IPS DF 6.9 (cell line): ENCODE data around the gene ICE1.

Experiments used
- DNase-seq: peaks from one replicate; pipeline ENCODE4 v3.0.0-alpha.2; 2013; ENCODE audit warnings: low read depth, low spot score
- H3K27ac ChIP-seq: one replicate; pipeline ENCODE4 v1.5.1; 2013; ENCODE audit warnings: low read length, control low read depth
- H3K27me3 ChIP-seq: 2 replicates; pipeline ENCODE4 v1.6.1; 2013; ENCODE audit warnings: mild to moderate bottlenecking, low read length; ENCODE audit not compliant: control insufficient read depth, insufficient read depth
- H3K36me3 ChIP-seq: 2 replicates; pipeline ENCODE4 v1.6.1; 2013; ENCODE audit warnings: low read length; ENCODE audit not compliant: control insufficient read depth, insufficient read depth
- H3K4me1 ChIP-seq: 2 replicates; pipeline ENCODE4 v1.6.1; 2013; ENCODE audit warnings: low read length; ENCODE audit not compliant: control insufficient read depth, insufficient read depth
- H3K4me3 ChIP-seq: 2 replicates; pipeline ENCODE4 v1.5.1; 2013; ENCODE audit warnings: mild to moderate bottlenecking, low read length
- H3K9me3 ChIP-seq: 2 replicates; pipeline ENCODE4 v1.6.1; 2013; ENCODE audit warnings: low read length, inconsistent platforms; ENCODE audit not compliant: control insufficient read depth, insufficient read depth
- WGBS: extraction: QIAGEN DNeasy Blood & Tissue Kit; methylation state at CpG from one replicate; pipeline ENCODE4 v1.1.7; 2013; ENCODE audit warnings: mixed read lengths, missing lambda C conversion rate; ENCODE audit not compliant: insufficient read length, insufficient coverage; 5-methylcytosine and 5-hydroxymethylcytosine counted together

Gene ICE1, protein sequence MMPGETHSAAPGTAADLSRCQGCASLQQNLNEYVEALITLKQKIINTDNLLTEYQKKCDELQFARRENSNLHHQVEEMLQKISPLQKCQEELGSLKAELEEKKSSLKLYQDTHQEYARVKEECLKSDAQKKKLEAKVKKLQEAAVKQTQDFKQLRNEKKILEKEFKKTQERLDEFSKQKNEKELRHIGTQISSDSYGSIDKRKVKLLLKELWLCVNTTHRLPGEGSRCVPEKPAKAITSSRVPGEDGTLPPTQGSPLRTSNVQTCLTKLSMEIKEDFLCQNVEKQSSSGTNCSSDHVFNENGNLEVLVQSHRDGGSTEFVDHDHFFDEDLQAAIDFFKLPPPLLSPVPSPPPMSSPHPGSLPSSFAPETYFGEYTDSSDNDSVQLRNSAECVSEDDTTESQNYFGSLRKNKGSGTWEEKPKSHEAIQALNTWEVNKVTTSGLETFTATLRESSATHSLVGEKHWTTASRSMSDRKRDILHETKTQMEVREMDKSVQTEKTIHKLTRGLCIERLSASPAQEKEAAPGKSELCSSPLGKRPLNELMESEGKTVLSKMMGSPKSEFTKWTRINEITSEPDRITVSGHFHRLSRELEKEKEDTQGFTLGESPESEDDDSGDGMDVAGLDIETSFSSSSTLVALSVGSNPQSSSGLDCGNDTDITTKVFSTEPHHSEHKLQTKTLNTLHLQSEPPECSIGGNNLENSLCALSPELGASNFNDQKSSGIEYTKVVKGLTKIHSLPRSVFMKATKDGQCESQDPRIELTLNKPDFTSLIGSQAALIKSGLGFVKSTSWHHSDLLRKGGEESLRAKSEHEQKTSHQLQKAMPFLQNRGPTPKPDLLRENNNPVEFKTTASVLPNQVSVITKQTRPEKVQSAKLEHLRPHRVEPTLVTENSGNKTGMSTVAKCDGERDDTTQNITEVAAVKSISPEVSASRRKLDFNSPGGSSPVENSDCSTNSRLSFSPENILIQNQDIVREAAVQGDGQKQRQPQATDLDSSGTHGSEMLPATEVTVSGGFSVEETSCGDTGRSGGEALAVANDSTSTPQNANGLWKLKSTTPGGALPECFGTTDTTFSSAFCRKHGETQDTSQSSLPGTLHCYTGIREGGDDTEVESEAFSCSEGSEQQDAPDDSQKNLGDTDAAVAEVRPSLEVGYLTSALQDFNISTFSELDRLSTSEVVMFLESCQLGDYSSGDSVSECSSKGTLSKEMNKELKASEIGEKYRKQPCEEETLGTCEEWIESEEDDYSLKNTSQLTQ (N-terminal part only)

GRCh38 chr5:5421961-5422818, at the start of gene ICE1:
Gene ICE1, plus strand, starts transcription at chr5:5422677. Its CDS starts 239 bp downstream, at chr5:5422916.
- Histone ChIP-seq H3K27ac (no peak within 1 kb of the TSS), H3K9me3 (no peaks in the 10 kb centered on the region), H3K27me3 (no peaks in the 10 kb centered on the region), H3K36me3 (no peaks in the 10 kb centered on the region), H3K4me3 (peak within 1 kb of the TSS; percentile 75), H3K4me1 (peaks cover 3% of the 10 kb centered on the region)
- no CpG with 5 or more reads among the region's 71 CpGs for WGBS
- peak; percentile 93 for DNase-seq

DNA sequence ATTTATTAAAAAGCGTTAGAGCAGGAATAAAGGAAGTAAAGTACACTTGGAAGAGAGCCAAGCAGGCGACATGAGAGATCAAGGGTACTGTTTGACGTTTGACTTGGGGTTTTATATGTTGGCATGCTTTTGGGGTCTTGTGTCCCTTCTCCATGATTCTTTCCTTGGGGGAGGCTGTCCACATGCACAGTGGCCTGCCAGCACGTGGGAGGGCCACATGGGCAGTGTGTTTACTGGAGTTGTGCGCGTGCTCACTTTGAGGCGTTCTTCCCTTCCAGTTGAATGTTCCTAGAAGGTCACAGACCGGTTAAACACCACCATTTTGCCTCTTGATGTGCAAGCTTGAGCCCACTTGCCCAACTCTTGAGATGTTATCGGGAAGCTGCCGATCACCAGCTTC, 49.5 kb upstream of the ICE1 start:
- Histone ChIP-seq H3K27ac (no peak overlapping the region), H3K4me3 (no peak overlapping the region), H3K36me3 (no peaks in the 10 kb centered on the region), H3K27me3 (no peaks in the 10 kb centered on the region), H3K4me1 (no peaks in the 10 kb centered on the region), H3K9me3 (no peaks in the 10 kb centered on the region)
- no peak for DNase-seq
- WGBS = no CpG with 5 or more reads among the region's 10 CpGs

DNA sequence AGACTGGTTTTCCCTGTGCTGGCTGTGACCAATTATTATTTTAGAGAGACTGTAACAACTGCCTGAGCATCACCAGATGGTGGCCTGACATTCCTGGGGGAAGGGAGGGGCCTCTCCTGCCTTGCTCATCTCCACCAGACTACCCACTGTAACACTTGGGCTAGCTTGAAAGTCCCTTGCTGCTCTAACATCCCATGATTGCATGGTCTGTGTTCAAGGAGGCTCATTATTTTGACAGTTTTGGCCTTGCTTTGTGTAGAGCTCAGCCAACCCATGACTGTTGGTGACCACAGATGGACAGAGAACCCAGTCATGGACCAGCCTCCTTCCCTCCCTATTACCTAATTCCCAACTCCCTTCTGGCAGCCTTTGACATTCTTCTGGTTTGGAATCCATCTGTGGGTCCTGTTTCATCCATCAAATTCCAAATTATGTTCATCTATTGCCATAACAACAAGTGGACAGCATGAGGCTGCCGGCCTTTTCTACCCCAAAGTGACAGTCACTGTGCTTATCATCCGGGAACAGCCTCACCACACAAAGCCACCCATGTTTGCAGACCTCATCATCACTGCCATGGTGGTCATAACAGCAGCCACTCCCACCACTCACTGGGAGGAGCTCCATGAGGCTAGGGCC, 49.0 kb upstream of the ICE1 start:
- Histone ChIP-seq H3K27me3 (no peaks in the 10 kb centered on the region), H3K4me1 (no peaks in the 10 kb centered on the region), H3K4me3 (no peak overlapping the region), H3K27ac (no peak overlapping the region), H3K9me3 (no peaks in the 10 kb centered on the region), H3K36me3 (no peaks in the 10 kb centered on the region)
- DNase-seq = no peak
- no CpG with 5 or more reads among the region's 2 CpGs for WGBS

GRCh38 chr5:5374009-5374715, 48.3 kb upstream of the ICE1 start:
- H3K27me3 ChIP-seq = no peaks in the 10 kb centered on the region
- H3K4me3 ChIP-seq = no peak overlapping the region
- no peaks in the 10 kb centered on the region for H3K4me1 ChIP-seq
- no peaks in the 10 kb centered on the region for H3K36me3 ChIP-seq
- no CpG with 5 or more reads among the region's 6 CpGs for WGBS
- H3K9me3 ChIP-seq = no peaks in the 10 kb centered on the region
- DNase-seq = no peak
- no peak overlapping the region for H3K27ac ChIP-seq

DNA sequence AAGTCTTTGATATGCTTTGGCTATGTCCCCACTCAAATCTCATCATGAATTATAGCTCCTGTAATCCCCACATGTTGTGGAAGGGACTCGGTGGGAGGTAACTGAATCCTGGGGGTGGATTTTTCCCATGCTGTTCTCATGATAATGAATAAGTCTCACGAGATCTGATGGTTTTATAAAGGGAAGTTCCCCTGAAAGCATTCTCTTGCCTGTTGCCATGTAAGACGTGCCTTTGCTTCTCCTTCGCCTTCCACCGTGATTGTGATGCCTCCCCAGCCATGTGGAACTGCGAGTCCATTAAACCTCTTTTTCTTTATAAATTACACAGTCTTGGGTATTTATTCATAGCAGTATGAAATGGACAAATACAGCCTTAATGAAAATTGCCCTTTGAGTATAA, 44.7 kb upstream of the ICE1 start:
- H3K9me3 ChIP-seq = no peaks in the 10 kb centered on the region
- H3K27ac ChIP-seq = no peak overlapping the region
- no peaks in the 10 kb centered on the region for H3K4me1 ChIP-seq
- DNase-seq = no peak
- no peak overlapping the region for H3K4me3 ChIP-seq
- no peaks in the 10 kb centered on the region for H3K36me3 ChIP-seq
- H3K27me3 ChIP-seq = no peaks in the 10 kb centered on the region
- WGBS = no CpG with 5 or more reads among the region's 6 CpGs

DNA sequence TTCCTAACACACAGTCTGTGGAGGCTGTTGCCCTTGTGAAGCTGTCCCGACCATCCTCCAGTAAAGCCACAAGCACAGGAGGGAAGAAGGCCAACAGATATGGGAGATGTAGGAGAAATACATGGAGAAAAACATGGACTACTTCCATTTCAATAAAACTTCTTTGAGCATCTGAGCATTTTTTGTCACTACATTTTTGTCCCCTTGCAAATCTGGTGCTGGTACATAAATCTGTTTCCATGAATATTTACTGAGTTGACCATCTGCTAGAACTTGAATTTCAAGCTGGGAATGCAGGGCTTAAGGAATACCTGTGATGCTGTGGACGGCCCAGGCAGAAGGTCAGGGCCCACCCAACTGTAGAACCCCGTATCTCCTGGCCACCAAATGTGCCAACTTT, 43.9 kb upstream of the ICE1 start:
- DNase-seq = no peak
- no peaks in the 10 kb centered on the region for H3K9me3 ChIP-seq
- H3K4me3 ChIP-seq = no peak overlapping the region
- WGBS = no CpG with 5 or more reads among the region's 3 CpGs
- H3K4me1 ChIP-seq = no peaks in the 10 kb centered on the region
- no peak overlapping the region for H3K27ac ChIP-seq
- H3K27me3 ChIP-seq = no peaks in the 10 kb centered on the region
- no peaks in the 10 kb centered on the region for H3K36me3 ChIP-seq

DNA sequence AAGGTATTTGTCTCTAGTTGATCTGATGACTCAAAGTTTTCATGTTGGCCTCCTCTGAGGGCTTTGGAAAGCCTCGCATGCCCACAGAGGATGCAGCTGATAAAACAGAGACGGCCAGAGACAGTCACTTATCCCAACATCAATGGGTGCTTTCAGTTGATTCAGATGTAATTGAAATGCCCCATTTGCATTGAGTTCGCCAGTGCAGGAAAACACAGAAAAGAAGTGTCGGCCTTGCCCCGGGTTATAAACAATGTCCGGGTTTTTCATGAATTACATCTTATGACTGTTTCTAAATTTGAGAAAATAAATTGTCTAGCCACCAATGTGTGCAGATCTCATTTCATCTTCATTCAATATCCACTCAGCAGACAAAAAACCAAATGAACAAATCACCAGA, 42.2 kb upstream of the ICE1 start:
- Histone ChIP-seq H3K27ac (no peak overlapping the region), H3K9me3 (no peaks in the 10 kb centered on the region), H3K4me3 (no peak overlapping the region), H3K36me3 (no peaks in the 10 kb centered on the region), H3K27me3 (no peaks in the 10 kb centered on the region), H3K4me1 (no peaks in the 10 kb centered on the region)
- no CpG with 5 or more reads among the region's 6 CpGs for WGBS
- no peak for DNase-seq

GRCh38 chr5:5381310-5381913, 41.1 kb upstream of the ICE1 start:
- Histone ChIP-seq H3K4me3 (no peak overlapping the region), H3K27ac (no peak overlapping the region), H3K4me1 (no peaks in the 10 kb centered on the region), H3K27me3 (no peaks in the 10 kb centered on the region), H3K36me3 (no peaks in the 10 kb centered on the region), H3K9me3 (no peaks in the 10 kb centered on the region)
- WGBS = no CpG with 5 or more reads among the region's 9 CpGs
- no peak for DNase-seq

DNA sequence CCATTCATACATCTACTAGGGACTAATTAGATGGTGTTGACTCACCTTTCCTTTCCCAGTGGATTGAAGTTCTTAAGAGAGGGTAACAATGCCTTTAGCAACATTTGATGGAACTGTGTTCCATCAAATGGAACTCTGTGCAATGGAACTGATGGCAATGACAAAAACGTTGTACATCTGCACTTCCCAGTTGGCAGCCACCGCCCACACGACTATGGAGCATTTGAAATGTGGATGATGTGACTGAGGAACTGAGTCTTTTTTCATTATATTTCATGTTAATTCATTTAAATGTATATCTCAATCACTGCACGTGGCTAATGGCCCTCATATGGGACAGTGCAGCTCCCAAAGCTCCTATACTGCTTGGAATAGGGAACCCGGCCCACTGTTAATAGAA, 39.0 kb upstream of the ICE1 start:
- H3K27me3 ChIP-seq = no peaks in the 10 kb centered on the region
- WGBS = no CpG with 5 or more reads among the region's 5 CpGs
- no peaks in the 10 kb centered on the region for H3K4me1 ChIP-seq
- H3K9me3 ChIP-seq = no peaks in the 10 kb centered on the region
- no peak overlapping the region for H3K4me3 ChIP-seq
- no peaks in the 10 kb centered on the region for H3K36me3 ChIP-seq
- DNase-seq = no peak
- no peak overlapping the region for H3K27ac ChIP-seq
